Naive B cell (primary cell): ENCODE measurements around the gene TMEM33. TPM values are rescaled to one million over a fixed set of nuclear protein-coding genes. Genes with fewer than 3 reads are reported as not detected.
"Not testable (repeated sequence)": the region's sequence is repeated elsewhere in the genome, so short reads cannot be mapped to it uniquely, and the experiment has no call there.

Source experiments
- ATAC-seq, 2 donors: fragments of 150-1000 bp; cut with Tn5 transposase; 2 replicates each; pipeline ENCODE4 v1.10.0; 2021; ENCODE audit warnings: low read depth in 2 of 2, mild to moderate bottlenecking in 2 of 2, moderate library complexity in 2 of 2
- DNase-seq: peaks from one replicate; pipeline ENCODE4 v3.0.0; 2022
- H3K27ac Mint-ChIP-seq, 6 donors: one replicate each; pipeline ENCODE4 v1.8.0; 2020 to 2022; ENCODE audit warnings: mild to moderate bottlenecking in 6 of 6, mixed read lengths in 6 of 6, moderate library complexity in 5 of 6, inconsistent platforms in 2 of 6
- H3K27me3 Mint-ChIP-seq, 3 donors: one replicate each; pipeline ENCODE4 v1.8.0; 2021 to 2022; ENCODE audit warnings: mixed read lengths in 3 of 3, mild to moderate bottlenecking in 1 of 3
- H3K36me3 Mint-ChIP-seq, 2 donors: one replicate each; pipeline ENCODE4 v1.8.0; 2020 to 2022; ENCODE audit warnings: mixed read lengths in 2 of 2, inconsistent platforms in 1 of 2, mild to moderate bottlenecking in 1 of 2
- H3K4me1 Mint-ChIP-seq, 3 donors: one replicate each; pipeline ENCODE4 v1.8.0; 2020 to 2022; ENCODE audit warnings: mixed read lengths in 3 of 3, inconsistent platforms in 1 of 3, mild to moderate bottlenecking in 1 of 3, moderate library complexity in 1 of 3
- H3K4me3 Mint-ChIP-seq, 8 donors: one replicate each; pipeline ENCODE4 v1.8.0; 2020 to 2022; ENCODE audit warnings: mild to moderate bottlenecking in 8 of 8, mixed read lengths in 8 of 8, moderate library complexity in 8 of 8, inconsistent platforms in 2 of 8
- H3K9me3 Mint-ChIP-seq, 7 donors: one replicate each; pipeline ENCODE4 v1.8.0; 2020 to 2022; ENCODE audit warnings: mixed read lengths in 7 of 7, mild to moderate bottlenecking in 5 of 7, inconsistent platforms in 2 of 7, moderate library complexity in 1 of 7
- polyA plus RNA-seq, 6 donors: library from polyadenylated mRNA; unstranded; fragments of 300-500 nt; fragmentation: Illumina TruSeq; gene quantifications; one replicate each; pipeline ENCODE4 v1.2.3, GENCODE V29; 2021; ENCODE audit warnings: low read depth in 6 of 6

The TMEM33 gene
- polyA plus RNA-seq, 6 donors from 2014 or later, result 6.9 to 16.7 (median 14.0) TPM

- not testable (repeated sequence) for DNase-seq, ATAC-seq, H3K4me3 Mint-ChIP-seq, H3K4me1 Mint-ChIP-seq, H3K27ac Mint-ChIP-seq
- H3K9me3 Mint-ChIP-seq, result peaks cover 4 to 17% (median 13%) of the 10 kb centered on the region in 7 donors
- H3K36me3 Mint-ChIP-seq, result peaks cover 9 to 20% of the 10 kb centered on the region in 2 donors
- H3K27me3 Mint-ChIP-seq, result peaks cover 15 to 54% (median 38%) of the 10 kb centered on the region in 3 donors
Measured at GRCh38 chr4:41920416-41920815, 14.8 kb upstream of the TMEM33 start.

GRCh38 chr4:41921476-41921875 is 13.8 kb upstream of the TMEM33 start:
- Mint-ChIP-seq H3K27me3 (peaks cover 15 to 58% (median 41%) of the 10 kb centered on the region in 3 donors), H3K4me1 (no peaks in the 10 kb centered on the region), H3K9me3 (peaks cover 4 to 17% (median 13%) of the 10 kb centered on the region in 7 donors), H3K4me3 (no peak overlapping the region), H3K27ac (no peak overlapping the region), H3K36me3 (peaks cover 9 to 20% of the 10 kb centered on the region in 2 donors)
- DNase-seq (no peak), ATAC-seq (no peak)

- ATAC-seq, result no peak
- Mint-ChIP-seq H3K4me1 (no peaks in the 10 kb centered on the region), H3K4me3 (no peak overlapping the region), H3K27me3 (peaks cover 7 to 34% (median 18%) of the 10 kb centered on the region in 3 donors), H3K9me3 (peaks cover 0 to 3% (median 0%) of the 10 kb centered on the region in 7 donors), H3K27ac (no peak overlapping the region), H3K36me3 (peaks cover 0 to 5% of the 10 kb centered on the region in 2 donors)
- no peak for DNase-seq
Measured at GRCh38 chr4:41927796-41928499, 7.3 kb upstream of the TMEM33 start.

GRCh38 chr4:41930139-41930831 is 4.9 kb upstream of the TMEM33 start:
- H3K27me3 Mint-ChIP-seq, result peaks cover 7 to 21% (median 8%) of the 10 kb centered on the region in 3 donors
- peaks cover 9 to 11% (median 11%) of the 10 kb centered on the region in 3 donors for H3K4me1 Mint-ChIP-seq
- DNase-seq, result no peak
- no peak overlapping the region for H3K4me3 Mint-ChIP-seq
- ATAC-seq, result no peak
- H3K9me3 Mint-ChIP-seq, result peaks cover 0 to 2% (median 0%) of the 10 kb centered on the region in 7 donors
- H3K27ac Mint-ChIP-seq, result no peak overlapping the region
- peaks cover 0 to 9% of the 10 kb centered on the region in 2 donors for H3K36me3 Mint-ChIP-seq

GRCh38 chr4:41932988-41933387 is 2.2 kb upstream of the TMEM33 start:
- Mint-ChIP-seq H3K27ac (no peak overlapping the region), H3K4me3 (peak overlapping the region in 1 of 8 donors; percentile 95), H3K36me3 (peaks cover 0 to 9% of the 10 kb centered on the region in 2 donors), H3K27me3 (peaks cover 0 to 11% (median 6%) of the 10 kb centered on the region in 3 donors), H3K4me1 (peaks cover 27 to 33% (median 31%) of the 10 kb centered on the region in 3 donors), H3K9me3 (peaks cover 0 to 2% (median 0%) of the 10 kb centered on the region in 7 donors)
- DNase-seq (no peak), ATAC-seq (no peak)

GRCh38 chr4:41933997-41934503 is 1.2 kb upstream of the TMEM33 start:
- H3K36me3 Mint-ChIP-seq, result peaks cover 0 to 9% of the 10 kb centered on the region in 2 donors
- peaks cover 0 to 2% (median 0%) of the 10 kb centered on the region in 7 donors for H3K9me3 Mint-ChIP-seq
- peak overlapping the region; percentile 92 to 98 (median 96) for H3K4me3 Mint-ChIP-seq
- H3K4me1 Mint-ChIP-seq, result peaks cover 27 to 33% (median 32%) of the 10 kb centered on the region in 3 donors
- ATAC-seq (no peak), DNase-seq (no peak)
- peaks cover 0 to 4% (median 0%) of the 10 kb centered on the region in 3 donors for H3K27me3 Mint-ChIP-seq
- peak overlapping the region in 2 of 6 donors; percentile 72 to 88 for H3K27ac Mint-ChIP-seq

- Mint-ChIP-seq H3K27me3 (peaks cover 0 to 4% (median 0%) of the 10 kb centered on the region in 3 donors), H3K4me3 (peak overlapping the region; percentile 92 to 98 (median 96)), H3K4me1 (peaks cover 27 to 33% (median 32%) of the 10 kb centered on the region in 3 donors), H3K9me3 (peaks cover 0 to 2% (median 0%) of the 10 kb centered on the region in 7 donors), H3K36me3 (peaks cover 2 to 9% of the 10 kb centered on the region in 2 donors), H3K27ac (peak overlapping the region in 5 of 6 donors; percentile 49 to 96 (median 88))
- no peak for DNase-seq
- ATAC-seq, result no peak
Measured at GRCh38 chr4:41934514-41934900, 722 bp upstream of the TMEM33 start.

GRCh38 chr4:41935652-41936021 is 408 bp downstream of the TMEM33 start:
- Mint-ChIP-seq H3K27ac (peak overlapping the region; percentile 35 to 96 (median 90)), H3K27me3 (peaks cover 0 to 4% (median 0%) of the 10 kb centered on the region in 3 donors), H3K9me3 (peaks cover 0 to 2% (median 0%) of the 10 kb centered on the region in 7 donors), H3K4me3 (peak overlapping the region; percentile 92 to 98 (median 96)), H3K4me1 (peaks cover 31 to 33% (median 32%) of the 10 kb centered on the region in 3 donors), H3K36me3 (peaks cover 6 to 9% of the 10 kb centered on the region in 2 donors)
- peak; percentile 19 to 28 for ATAC-seq
- no peak for DNase-seq

GRCh38 chr4:41939016-41939626 is 3.9 kb downstream of the TMEM33 start:
- Mint-ChIP-seq H3K4me1 (peaks cover 31 to 37% (median 33%) of the 10 kb centered on the region in 3 donors), H3K36me3 (peaks cover 9 to 13% of the 10 kb centered on the region in 2 donors), H3K27ac (no peak overlapping the region), H3K9me3 (no peaks in the 10 kb centered on the region), H3K27me3 (no peaks in the 10 kb centered on the region), H3K4me3 (peak overlapping the region in 1 of 8 donors; percentile 21)
- DNase-seq, result no peak
- no peak for ATAC-seq

- H3K9me3 Mint-ChIP-seq, result no peaks in the 10 kb centered on the region
- H3K4me1 Mint-ChIP-seq, result peaks cover 16 to 20% (median 17%) of the 10 kb centered on the region in 3 donors
- ATAC-seq (no peak), DNase-seq (no peak)
- H3K36me3 Mint-ChIP-seq, result peaks cover 0 to 18% of the 10 kb centered on the region in 2 donors
- no peak overlapping the region for H3K27ac Mint-ChIP-seq
- no peaks in the 10 kb centered on the region for H3K27me3 Mint-ChIP-seq
- no peak overlapping the region for H3K4me3 Mint-ChIP-seq
Measured at GRCh38 chr4:41940834-41941233, 5.6 kb downstream of the TMEM33 start.

- ATAC-seq, result no peak
- no peaks in the 10 kb centered on the region for H3K9me3 Mint-ChIP-seq
- peaks cover 0 to 18% of the 10 kb centered on the region in 2 donors for H3K36me3 Mint-ChIP-seq
- H3K27ac Mint-ChIP-seq, result peak overlapping the region in 1 of 6 donors; percentile 5
- no peak for DNase-seq
- peaks cover 0 to 5% (median 4%) of the 10 kb centered on the region in 3 donors for H3K4me1 Mint-ChIP-seq
- H3K27me3 Mint-ChIP-seq, result no peaks in the 10 kb centered on the region
- no peak overlapping the region for H3K4me3 Mint-ChIP-seq
Measured at GRCh38 chr4:41943506-41943905, 8.3 kb downstream of the TMEM33 start.

GRCh38 chr4:41944089-41944488 is 8.9 kb downstream of the TMEM33 start:
- H3K9me3 Mint-ChIP-seq, result no peaks in the 10 kb centered on the region
- H3K4me1 Mint-ChIP-seq, result peaks cover 0 to 5% (median 4%) of the 10 kb centered on the region in 3 donors
- DNase-seq (no peak), ATAC-seq (no peak)
- H3K27ac Mint-ChIP-seq, result no peak overlapping the region
- no peak overlapping the region for H3K4me3 Mint-ChIP-seq
- H3K27me3 Mint-ChIP-seq, result no peaks in the 10 kb centered on the region
- peaks cover 0 to 21% of the 10 kb centered on the region in 2 donors for H3K36me3 Mint-ChIP-seq

GRCh38 chr4:41949531-41949930 is 14.3 kb downstream of the TMEM33 start:
- H3K4me3 Mint-ChIP-seq, result no peak overlapping the region
- peaks cover 24 to 31% of the 10 kb centered on the region in 2 donors for H3K36me3 Mint-ChIP-seq
- no peak for ATAC-seq
- H3K9me3 Mint-ChIP-seq, result no peaks in the 10 kb centered on the region
- peaks cover 0 to 4% (median 0%) of the 10 kb centered on the region in 3 donors for H3K4me1 Mint-ChIP-seq
- DNase-seq, result no peak
- H3K27ac Mint-ChIP-seq, result no peak overlapping the region
- no peaks in the 10 kb centered on the region for H3K27me3 Mint-ChIP-seq
